H1 (cell line): ENCODE results near the gene RBFOX1. TPM values are rescaled to one million over a fixed set of nuclear protein-coding genes. Genes with fewer than 3 reads are reported as not detected.

Experiments used
- ATF2 ChIP-seq: IDR thresholded peaks from 2 replicates; pipeline ENCODE4 v1.6.1; 2012; ENCODE audit warnings: low read length, inconsistent platforms
- CREB1 ChIP-seq: IDR thresholded peaks from 2 replicates; pipeline ENCODE4 v1.6.1; 2012; ENCODE audit warnings: inconsistent platforms
- RBBP5 ChIP-seq: IDR thresholded peaks from 2 replicates; pipeline ENCODE4 v1.7.1; 2012; ENCODE audit warnings: low read depth, mild to moderate bottlenecking, inconsistent platforms, low read length, moderate library complexity, borderline replicate concordance
- polyA plus RNA-seq, 7 experiments: library from polyadenylated mRNA; depleted of rRNA in 3 of 7; stranded (reverse) in 5 of 7; unstranded in 2 of 7; fragments of >200 nt in 5 of 7; fragments of 200-250 nt in 2 of 7; gene quantifications; 1 replicate in 5 of 7; 2 replicates in 1 of 7; 4 replicates in 1 of 7; pipeline versions ENCODE4 v1.2.1 to v1.2.3, GENCODE V29; 2011 to 2013; ENCODE audit warnings: missing spikeins in 2 of 7, mixed read lengths in 2 of 7
- total RNA-seq: library from RNA; stranded (reverse); fragmentation: NEBNext Ultra II Directional; extraction: Animal tissue kit (Norgen Biotek cat#: 25700); gene quantifications from 2 replicates; pipeline ENCODE4 v1.2.1, GENCODE V29; 2021

The RBFOX1 gene
- total and polyA plus RNA-seq, 2 of the 8 experiments (the other 6 are each of a cell fraction or from before 2014, with no cell fraction given), result 1.7 to 2.8 TPM

- TF ChIP-seq CREB1 (no peak), ATF2 (no peak), RBBP5 (no peak)
Observed at GRCh38 chr16:7366993-7367880, 34.6 kb downstream of the RBFOX1 start (continued).
